DMS153 treated with DMSO at 0.1 percent for 48 hours (cell line): ENCODE measurements around the gene STPG1.
A peak's percentile ranks its signal among the peaks of the same experiment; 100 is the strongest.

ENCODE experiments used
- DNase-seq: peaks from one replicate; lab custom pipeline; 2025; ENCODE audit not compliant: unreplicated experiment; lab: John Stamatoyannopoulos, UW

STPG1 gene

DNA sequence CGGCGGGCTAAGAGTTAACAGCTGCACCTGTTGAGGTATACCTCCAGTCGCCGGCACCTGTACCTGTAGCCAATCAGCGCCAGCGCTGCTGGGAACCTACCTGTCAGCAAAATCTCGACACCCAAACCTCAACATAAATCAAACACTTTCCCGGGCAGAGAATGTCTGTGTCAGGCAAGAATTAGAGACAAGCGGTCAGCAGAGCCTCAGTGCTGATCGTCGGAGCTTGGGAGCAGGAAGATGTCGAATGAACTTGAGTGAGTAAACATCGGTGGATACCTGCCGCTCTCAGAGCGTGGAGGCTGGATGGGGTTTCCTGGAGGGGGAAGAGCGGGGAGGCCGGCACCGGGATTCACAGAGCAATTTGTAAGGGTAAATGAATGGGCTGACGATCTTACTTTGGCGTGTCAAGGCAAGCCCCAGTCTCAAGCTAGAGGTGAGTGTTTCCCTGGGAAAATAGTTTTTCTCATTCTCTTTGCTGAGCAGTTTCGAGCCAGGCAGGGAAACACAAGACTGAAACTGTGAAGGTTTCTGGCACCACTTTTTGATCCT lies 94.2 kb downstream of the STPG1 start, which contains the start of gene GRHL3:
TSS of gene GRHL3 (plus strand) at position 46 of the 552 bp plus-strand sequence. CDS start at position 241, 195 bp downstream.
- DNase-seq = peak; percentile 66

DNA sequence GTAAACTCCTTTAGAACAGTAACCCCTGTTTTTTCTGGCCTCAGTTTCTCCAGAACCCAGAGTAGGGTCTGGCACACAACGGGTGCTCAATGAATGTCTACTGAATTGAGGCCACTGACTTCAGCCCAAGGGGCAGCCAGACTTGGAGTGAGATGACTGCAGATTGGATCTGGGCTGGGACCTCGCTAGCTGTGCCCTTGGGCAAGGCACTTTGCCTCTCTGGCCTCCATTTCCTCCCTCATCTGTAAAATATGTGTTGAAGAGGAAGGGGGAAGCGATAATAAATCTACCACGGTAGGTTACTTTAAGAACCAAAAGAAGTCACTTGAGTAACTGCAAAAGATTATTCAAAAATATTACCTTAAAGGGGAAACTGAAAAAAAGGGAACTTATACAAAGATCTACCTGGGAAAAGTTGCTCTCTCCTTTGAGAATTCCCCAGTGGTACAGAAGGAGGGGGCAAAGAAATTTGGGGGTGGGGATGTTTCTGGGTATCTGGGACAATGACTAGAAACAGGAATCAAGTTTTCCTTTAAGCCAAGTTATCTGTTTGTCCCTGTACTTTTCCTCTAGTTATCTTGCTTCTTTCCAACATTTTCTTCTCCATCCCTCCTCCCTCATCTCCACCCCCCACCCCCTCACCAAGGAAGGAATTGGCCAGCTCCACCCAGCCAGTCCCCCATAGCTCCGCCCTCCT lies 94.8 kb downstream of the STPG1 start:
- DNase-seq = no peak

DNA sequence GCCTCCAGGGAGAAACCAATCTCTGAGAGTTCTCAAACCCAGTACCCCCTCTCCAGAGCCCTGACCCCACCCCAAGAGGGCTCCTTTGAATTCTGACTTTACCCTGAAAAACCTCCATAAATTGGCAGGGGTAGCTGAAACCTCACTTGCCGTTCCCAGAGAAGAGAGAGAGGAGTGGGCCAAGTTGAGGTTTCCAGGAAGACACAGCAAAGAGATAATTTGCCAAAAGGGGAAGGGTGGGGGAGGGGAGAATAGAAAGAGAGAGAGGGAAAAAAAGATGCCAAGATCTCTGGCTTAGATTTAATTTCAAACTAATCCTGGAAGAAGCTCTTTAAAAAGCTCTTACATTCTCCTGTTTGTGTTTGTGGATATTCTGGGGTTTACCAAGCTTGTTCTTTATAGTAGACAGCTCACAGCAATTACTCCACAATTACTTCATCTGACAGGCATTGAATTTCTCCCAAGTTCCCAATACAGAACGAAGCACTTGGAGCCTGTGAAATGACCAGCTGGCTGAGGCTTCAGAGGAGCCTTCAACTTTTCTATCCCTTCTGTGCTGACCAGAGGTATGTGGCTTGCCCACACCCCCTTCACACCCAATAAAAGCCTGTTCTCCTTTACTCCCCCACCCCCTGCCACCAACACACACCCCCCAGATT lies 95.5 kb downstream of the STPG1 start:
- no peak for DNase-seq

GRCh38 chr1:24317081-24317480 lies 96.5 kb downstream of the STPG1 start:
- no peak for DNase-seq

DNA sequence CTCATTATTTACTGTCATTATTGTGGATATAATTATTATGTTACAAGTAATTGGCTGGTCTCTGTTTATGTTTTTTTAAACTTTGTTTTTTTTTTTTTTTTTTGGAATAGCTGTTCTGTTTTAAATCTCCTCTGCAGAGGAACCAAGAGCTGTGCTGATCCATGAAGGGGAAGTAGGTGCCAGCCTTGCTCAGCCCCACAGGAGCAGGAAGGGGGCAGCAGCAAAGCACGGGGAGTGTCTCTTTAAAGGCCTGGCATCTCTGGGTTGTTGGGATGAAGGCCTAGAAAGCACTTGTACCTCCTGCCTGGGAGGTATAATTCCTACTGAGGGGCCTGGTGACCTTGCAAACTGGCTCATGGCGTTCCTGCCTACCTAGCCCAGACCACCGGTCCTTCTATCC lies 96.9 kb downstream of the STPG1 start:
- DNase-seq = peak; percentile 8

DNA sequence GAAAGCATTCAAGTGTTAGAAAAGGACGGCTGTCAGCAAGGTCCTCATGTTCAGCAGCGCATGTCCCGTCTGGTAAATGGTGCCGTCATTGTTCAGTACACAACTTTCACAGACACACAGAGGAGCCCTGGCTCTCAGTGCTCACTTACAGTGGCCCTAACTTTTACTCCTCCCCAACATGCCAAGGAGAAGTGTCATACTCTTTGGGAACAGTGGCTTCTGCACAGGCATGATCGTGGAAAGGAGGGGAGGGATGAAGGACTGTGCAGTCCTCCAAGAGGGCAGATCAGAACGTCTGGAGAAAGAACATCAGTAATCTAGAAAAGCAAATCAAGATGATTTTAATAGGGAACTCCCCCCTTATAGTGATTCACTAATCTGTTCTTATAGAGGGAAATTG lies 98.2 kb downstream of the STPG1 start:
- DNase-seq = no peak

DNA sequence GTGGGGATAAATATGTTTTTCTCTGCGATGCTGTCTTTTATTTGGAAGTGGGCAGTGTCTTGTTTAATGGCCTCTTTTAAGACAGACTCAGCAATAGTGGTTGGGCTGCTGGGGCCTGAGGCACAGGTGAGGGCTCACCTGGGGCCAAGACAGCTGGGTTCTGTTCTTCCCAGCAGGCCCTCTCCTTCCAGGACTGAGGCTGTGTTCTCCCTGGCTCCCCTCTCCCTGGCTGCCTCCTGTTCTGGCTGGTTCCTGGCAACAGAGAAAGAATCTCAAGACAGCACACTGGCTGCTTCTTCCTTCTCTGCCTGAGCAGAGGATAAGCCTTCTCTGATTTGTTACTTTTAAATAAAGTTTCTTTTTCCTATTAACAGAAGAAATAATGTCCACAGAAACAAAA lies 101.8 kb downstream of the STPG1 start:
- DNase-seq = no peak

DNA sequence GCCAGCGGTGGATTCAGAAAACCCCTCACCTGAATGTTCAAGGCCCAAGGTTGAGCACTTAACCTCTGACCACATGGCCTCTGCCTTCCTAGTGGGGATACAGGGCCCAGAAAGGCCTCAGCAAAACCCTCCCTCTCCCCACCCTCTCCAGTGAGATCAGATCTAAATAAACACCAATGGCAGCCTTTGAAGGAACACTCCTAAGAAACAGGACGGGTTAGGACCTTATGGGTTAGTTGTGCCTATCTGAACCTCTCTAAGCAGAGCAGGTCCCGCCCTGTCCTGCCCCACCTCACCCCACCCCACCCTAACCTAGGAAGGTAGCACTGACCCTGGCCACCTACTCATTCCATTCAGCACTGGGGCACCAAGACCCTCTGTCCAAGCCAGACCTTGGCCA lies 102.3 kb downstream of the STPG1 start:
- no peak for DNase-seq

- DNase-seq = no peak
Observed at GRCh38 chr1:24309762-24310485, 103.7 kb downstream of the STPG1 start.

- DNase-seq = no peak
Observed at GRCh38 chr1:24308365-24309015, 105.1 kb downstream of the STPG1 start.
